Stimulated activated CD4-positive, alpha-beta T cell treated with anti-CD3 and anti-CD28 coated beads, Interleukin-4, amount 100 ng/mL, for 24 hours (primary cell): Measurements from ENCODE around the gene PPP1CA.

Experiments used
- DNase-seq: peaks from one replicate; pipeline ENCODE4 v3.0.0-alpha.2; 2020

Gene PPP1CA

DNA sequence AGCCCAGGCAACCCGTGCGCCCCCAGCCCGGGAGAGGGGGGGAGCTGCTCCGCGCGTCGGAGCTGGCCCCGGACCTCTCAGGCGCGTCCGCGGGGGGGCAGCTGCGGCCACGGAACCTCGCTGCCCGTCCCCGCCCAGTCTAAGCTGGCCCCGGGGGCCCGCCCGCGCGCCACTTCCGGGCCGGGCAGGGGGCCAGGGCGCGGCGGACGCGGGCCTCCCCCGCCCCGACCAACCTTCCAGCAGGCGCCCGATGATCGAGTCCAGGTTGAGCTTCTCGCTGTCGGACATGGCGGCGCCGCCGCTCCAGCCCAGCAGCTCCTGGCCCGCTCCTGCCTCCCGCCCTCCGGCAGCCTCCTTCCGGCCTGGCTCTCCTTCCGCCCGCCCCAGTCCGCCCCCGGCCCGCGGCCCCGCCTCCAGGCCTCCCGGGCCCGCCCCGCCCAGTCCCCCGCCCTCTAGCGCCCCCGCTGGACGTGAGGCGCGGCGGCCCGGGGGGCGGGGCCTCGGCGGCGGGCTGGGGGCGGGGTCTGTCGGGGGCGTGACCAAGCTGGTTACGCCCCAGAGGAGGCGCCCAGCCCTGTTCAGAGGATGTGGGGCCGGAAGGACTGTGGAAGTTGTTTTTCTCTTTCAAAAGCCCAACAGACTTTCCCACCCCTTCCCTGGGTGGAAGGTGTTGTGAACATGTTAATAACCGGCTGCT, at the start of gene PPP1CA:
TSS of gene PPP1CA (minus strand) at position 364 of the 697 bp plus-strand sequence. CDS start at position 288, 76 bp downstream.
- DNase-seq = peak; percentile 89

- DNase-seq = no peak
These were observed 49.4 kb upstream of the PPP1CA start for GRCh38 chr11:67450796-67451657.

- DNase-seq = no peak
These were observed 47.6 kb upstream of the PPP1CA start for GRCh38 chr11:67449116-67449844.

GRCh38 chr11:67448220-67448609, 46.6 kb upstream of the PPP1CA start:
- no peak for DNase-seq

DNA sequence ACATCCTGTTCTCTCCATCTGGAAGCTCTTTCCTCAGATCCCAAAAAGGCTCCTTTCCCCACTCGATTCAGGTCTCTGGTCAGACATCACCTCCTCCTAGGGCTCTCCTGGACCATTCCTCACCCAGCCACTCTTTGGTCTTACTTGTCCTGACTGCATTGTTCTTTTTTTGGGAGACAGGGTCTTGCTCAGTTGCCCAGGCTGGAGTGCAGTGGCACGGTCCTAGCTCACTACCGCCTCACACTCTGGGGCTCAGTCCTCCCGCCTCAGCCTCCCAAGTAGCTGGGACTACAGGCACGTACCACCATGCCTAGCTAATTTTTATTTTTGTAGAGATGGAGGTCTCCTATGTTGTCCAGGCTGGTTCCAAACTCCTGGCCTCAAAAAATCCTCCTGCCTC, 43.9 kb upstream of the PPP1CA start:
- DNase-seq = no peak

DNA sequence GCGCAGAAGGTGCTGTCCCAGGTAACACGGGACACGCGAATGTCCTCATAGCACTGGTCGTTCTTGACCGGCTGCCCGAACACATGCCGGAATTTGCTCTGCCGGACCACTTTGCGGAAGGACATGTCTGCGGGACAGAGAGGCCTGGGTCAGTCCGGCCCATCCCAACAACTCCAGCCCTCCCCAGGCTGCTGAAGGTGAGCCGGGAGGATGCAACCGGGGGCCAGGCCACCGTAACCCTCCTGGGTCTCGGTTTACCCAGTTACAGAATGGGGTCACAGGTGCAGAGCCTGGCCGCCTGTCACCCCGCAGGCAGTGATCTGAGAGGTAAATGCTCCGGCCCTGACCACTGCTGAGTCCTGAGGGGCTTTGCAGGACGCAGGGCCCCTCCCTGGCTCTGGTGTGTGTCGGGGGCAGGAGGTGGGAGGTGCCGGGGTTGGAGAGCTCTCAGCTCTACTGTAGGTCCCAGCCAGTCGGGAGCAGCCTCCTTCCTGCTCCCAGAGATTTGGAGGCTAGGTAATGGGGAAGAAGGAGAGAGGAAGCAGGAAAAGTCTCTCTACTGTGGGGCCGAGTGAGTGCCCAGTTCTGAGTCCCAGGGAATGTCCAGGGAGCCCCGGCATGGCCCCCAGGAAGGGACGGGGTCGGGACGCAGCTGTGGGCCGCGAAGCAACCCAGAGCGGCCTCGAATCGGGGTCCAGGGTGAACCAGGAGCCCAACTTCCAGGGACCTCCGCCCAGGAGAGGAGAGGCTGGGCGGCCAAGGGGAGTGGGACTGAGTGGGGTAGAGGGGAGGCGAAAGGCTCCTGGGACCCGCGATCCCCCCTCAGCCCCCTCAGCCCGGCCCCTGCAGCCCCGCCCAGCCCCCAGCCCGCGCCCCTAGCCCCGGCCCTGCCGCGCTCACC, 41.1 kb upstream of the PPP1CA start:
- no peak for DNase-seq

- DNase-seq = no peak
These were observed 40.2 kb upstream of the PPP1CA start for GRCh38 chr11:67441731-67442351.

GRCh38 chr11:67441098-67441563, 39.5 kb upstream of the PPP1CA start:
- no peak for DNase-seq

DNA sequence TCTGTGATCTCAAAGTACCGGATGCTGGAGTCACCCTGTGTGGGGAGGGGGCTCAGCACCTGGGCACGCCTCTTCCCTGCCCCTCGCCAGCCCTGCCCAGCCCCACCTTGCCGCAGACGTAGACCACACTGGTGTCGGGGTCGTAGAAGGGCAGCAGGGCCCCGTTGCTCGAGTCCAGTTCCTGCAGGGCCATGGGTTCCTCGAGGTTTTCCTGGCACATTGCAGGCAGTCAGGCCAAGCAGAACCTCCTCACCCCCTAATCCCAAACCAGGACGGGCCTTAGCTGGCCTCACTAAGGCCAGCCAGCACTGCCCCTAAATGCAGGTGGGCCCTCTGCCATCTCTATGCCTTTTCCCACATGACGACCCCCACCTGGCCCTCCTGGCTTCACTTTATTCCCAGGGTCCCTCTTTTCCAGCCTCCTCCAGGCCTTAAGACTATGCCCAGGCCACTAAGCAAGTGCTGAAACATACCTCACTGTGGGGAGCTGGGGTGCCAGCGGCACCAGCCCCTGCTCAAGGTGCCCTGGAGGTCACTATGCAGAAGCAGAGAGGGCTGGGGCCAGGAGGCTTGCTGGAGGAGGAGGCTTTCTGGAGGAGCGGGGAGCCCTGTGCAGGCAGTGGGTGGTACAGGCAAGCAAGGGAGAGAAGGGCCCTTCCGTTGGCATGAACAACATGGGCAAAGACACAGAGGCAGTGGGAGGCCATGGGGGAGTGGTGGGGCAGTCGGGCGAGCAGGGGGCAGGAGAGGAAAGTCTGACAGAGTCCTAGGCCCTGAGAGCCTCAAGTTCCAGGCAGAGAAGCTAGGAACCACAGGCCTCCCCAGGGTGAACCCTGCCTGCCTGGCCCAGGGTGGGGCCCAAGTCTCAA, 38.8 kb upstream of the PPP1CA start:
- no peak for DNase-seq

DNA sequence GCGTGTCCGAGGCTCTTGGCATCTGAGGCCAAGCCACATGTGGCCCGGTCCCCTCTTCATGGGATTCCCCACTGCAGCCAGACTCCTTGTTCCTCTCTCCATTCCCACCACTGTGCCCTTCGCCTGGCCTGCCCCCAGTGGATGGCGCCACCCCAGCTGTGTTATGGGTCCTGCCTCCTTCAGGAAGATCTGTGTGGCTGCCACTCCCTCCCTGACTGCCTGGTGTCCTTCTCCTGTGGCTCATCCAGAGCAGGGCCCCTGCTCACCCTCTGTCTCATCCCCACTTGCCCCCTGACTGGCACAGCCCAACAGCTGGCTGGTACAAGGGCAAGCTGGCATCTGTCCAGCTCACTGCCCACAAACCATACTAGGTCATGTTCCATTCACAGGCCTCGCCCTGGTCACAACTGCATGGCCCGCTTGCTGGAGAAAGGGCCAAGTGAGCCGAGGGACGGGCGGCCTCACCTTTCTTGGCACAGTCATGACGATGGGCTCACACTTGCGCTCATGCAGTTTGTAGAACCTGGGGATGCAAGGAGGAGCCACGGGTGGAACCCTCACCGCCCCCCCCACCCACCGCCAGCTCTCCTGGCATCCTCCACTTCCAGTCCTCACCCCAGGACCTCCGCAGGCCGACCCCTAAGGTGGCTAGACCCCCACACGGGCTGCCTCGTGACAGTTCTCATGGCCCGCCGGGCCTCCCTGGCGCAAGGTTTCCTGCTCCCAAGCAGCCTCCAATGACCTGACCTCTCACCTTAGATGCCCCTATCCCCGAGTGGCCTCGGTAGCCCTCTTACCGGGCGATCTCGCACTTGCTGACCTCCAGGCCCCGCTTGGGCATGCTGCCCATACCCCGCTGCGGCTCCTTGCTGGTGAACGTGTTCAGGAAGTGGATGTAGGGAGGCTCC, 37.9 kb upstream of the PPP1CA start:
- DNase-seq = peak; percentile 37

DNA sequence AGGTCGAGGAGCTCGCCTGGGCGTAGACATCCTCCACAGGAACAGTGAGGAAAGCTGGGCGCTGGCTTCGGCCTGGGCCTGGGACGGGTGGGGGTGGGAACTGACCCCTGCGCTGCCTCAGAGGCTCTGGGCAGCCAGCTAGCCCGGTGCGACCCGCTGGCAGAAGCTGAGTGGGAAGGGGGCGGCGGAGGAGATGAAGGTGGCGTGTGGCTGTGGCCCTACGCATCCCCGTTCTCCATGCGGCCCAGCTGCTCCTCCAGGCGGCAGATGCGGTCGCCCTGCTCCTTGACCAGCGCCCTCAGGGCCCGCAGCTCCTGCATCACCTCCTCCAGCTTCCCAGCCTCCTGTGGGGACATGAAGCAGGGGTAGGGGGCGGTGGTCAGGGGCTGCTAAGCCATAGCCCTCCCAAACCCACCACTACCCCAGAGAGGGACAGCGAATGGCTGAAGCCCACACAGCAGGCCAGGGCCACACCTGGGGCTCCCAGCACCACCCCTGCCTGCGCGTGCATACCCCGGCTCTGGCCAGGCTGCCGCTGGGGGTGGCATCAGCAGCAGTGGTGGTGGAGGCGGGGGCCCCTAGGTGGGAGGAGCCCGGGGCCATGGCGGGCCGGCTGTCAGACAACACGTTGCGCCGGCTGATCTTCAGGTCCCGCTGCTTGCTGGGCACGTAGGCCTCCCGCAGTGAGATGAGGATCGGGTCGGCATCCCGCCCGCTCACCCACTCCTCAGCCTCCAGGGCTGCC, 36.7 kb upstream of the PPP1CA start:
- DNase-seq = peak; percentile 79

- DNase-seq = no peak
These were observed 36.1 kb upstream of the PPP1CA start for GRCh38 chr11:67437809-67438157.

DNA sequence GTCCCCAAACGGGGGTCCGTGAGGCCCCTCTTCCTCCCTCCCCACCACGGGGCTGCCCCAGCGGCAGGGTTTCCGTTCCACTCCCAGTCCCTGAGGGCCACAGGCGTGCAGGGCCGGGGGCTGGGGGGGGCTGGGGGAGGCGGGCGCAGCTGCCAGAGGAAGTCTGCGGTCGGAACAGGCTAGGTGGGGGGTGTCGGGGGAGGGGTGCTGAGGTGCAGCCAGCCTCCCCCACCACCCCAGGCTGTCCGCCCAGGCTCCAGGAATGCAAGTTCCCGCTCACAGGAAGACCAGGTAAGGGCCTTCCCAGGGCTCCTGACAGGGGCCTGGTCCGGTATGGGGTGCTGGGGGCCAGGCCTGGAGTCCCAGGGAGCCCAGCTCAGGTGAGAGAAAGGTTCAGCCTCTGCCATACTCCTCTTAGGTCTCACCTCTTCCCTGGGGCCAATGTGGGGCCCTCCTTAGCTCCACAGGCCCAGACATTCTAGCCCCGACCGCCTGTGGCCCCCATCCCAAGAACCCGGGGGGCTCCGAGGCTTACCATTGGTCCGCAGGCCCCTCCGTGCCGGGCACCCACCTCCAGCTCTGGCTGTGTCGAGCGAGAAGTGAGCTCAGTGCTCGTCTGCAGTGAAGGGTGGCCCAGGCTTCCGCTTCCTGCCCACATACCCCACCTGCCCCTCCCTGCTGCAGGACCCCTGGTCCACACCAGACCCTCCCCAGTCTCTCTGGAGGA, 35.6 kb upstream of the PPP1CA start, which contains the start of gene PTPRCAP:
TSS of gene PTPRCAP (minus strand) at position 601 of the 727 bp plus-strand sequence. CDS start at position 538, 63 bp downstream.
- peak; percentile 65 for DNase-seq

GRCh38 chr11:67436459-67437081, 34.9 kb upstream of the PPP1CA start:
- peak; percentile 74 for DNase-seq

GRCh38 chr11:67435727-67436458, 34.2 kb upstream of the PPP1CA start:
- DNase-seq = no peak

- DNase-seq = peak; percentile 33
These were observed 33.5 kb upstream of the PPP1CA start for GRCh38 chr11:67435031-67435726.
